GM19452 (cell line): ENCODE results near the gene SAMSN1.

Experiments
- ATAC-seq: cut with Tn5 transposase; IDR thresholded peaks from one replicate; pipeline ENCODE4 v1.9.1; 2021; ENCODE audit not compliant: unreplicated experiment

SAMSN1 gene

DNA sequence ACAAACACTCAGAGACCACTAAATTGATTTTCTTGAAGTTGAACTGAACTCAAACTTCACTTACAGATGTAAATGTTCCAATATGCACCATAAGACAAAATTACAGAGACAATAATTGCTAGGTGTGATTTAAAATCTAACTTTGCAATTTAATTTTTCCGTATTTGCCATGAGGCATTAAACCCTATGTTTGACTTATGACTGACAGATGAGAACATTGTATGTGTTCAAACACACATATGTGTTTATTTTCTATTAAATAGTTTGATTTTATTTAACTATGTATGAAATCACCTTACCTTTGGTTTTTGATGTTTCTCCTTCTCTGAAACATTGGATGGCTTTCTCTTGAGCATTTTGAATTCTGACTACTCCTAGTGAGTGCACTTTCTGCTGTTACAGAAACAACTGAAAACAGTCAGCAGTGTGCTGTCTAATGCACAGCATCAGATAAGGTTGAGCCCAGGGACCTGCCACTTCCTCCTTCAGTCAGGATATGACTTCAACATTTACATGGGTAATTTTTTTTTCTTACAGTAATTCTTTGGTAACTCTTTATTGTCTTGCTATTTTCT, at the start of gene SAMSN1:
Gene SAMSN1, minus strand, starts transcription at position 410 of the 575 bp plus-strand sequence. Its CDS starts 54 bp downstream, at position 356.
- peak; percentile 85 for ATAC-seq

DNA sequence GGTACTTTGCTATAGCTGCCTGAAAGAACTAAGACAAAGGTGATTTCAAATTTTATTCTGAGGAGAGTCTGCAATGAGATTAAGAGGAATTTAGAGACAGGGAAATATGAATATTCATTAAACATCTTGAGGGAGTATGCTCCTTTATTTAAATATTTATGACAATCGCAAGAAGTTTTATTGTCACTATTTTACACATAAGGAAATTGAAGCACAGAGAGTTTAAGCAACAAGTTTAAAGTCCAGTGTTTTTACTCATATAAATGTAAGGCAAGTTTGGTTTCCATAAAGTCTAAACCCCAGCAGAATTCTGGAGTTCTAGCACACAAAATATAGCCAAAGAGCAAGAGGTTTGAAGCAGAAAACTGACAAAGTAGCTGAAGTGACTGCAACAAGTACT, 49.3 kb upstream of the SAMSN1 start:
- ATAC-seq: no peak

DNA sequence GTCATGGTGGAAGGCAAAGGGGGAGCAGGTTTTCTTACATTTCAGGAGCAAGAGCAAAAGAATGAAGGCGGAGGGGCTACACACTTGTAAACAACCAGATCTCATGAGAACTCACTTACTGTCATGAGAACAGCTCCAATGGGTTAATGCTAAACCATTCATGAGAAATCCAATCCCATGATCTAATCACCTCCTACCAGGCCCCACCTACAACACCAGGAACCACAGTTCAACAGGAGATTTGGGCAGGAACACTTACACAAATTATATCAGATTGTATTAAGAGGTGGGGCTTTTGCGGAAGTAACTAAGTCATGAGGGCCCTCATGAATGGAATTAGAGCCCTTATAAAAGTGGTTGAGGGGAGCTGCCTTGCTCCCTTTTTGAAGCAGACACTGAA, 48.9 kb upstream of the SAMSN1 start:
- no peak for ATAC-seq

DNA sequence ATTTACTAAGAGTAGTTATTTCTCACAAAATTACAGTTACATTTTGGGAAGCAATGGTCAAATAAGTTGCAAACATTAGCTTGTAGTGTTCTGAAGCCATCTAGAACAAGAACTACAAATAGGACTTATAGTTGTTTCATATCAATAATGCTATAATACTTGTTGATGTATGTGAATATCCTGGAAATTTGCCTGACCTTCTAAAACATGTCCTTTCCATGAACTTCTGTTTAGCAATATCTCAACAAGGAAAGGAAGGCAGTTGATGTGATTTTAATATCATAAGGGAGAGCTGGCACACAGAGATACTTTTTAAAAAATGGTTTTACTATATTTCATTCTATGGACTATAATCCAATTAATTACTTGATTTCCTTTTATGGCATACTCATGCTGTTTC, 47.1 kb upstream of the SAMSN1 start:
- no peak for ATAC-seq

DNA sequence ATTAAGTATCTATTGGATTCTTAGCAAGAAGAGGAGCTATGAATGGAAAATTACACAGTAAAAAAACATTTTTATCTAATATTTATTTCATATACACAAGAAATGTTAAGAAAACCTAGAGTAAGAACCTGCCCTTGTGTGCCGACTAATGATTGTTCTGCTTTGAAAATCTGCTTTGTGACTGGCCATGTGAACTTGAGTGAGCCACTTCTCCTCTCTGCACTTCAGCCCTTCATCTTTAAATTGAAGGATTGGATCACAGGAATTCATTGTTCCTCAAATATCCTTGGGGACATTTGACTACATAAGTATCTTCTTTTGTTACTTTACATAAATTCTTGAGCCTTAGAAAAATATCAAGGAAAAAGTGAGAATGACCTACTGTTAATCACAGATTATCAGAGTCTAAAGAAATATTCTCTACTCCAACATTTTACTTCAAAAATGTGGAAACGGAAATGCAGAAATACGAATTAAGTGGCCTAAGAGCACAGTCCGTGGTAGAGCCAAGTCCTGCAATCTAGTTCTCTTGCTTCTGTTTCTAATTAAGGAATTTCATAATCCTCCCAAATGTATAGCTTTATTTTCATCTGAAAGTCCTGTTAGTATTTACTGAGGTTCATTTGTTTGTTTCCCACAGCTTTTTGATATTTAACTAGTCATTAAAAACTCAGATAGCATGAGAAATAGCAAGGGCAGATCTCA, 46.3 kb upstream of the SAMSN1 start:
- no peak for ATAC-seq

DNA sequence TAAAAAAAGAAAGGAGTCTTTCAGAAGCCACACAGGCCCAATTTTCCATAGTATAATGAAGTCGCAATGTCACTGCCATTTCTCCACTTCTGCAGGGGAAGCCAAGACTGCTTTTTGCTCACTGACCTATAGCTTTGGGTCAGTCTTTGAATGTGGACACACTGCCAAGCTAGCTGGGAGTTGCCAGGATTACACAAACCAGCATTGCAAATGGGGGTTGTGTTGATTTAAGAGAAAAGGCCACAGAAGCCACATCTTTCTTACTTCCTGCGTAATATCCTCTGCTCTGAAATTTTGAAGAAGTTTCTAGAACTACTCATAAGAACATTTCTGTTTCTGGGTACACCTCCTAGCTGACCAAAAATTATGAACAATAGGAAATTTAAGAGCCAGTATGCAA, 45.8 kb upstream of the SAMSN1 start:
- ATAC-seq: no peak

DNA sequence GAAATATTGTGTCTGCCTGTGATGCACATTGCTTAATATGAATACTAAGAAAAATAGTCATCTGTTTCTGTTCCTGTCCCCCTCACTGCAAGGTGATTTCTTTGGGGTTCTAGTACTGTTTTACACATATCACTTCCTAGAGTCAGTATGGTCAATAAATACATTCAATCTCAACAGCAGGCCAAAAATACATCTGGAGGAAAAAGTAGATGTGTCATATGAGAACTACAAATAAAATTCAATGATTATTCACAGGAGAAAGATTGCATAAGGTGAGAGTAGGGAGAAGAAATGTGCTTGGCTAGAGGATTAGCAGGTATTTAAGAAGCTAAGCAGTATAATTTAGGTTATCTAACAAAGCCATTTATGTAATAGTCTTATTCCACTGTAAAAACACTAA, 45.3 kb upstream of the SAMSN1 start:
- no peak for ATAC-seq

DNA sequence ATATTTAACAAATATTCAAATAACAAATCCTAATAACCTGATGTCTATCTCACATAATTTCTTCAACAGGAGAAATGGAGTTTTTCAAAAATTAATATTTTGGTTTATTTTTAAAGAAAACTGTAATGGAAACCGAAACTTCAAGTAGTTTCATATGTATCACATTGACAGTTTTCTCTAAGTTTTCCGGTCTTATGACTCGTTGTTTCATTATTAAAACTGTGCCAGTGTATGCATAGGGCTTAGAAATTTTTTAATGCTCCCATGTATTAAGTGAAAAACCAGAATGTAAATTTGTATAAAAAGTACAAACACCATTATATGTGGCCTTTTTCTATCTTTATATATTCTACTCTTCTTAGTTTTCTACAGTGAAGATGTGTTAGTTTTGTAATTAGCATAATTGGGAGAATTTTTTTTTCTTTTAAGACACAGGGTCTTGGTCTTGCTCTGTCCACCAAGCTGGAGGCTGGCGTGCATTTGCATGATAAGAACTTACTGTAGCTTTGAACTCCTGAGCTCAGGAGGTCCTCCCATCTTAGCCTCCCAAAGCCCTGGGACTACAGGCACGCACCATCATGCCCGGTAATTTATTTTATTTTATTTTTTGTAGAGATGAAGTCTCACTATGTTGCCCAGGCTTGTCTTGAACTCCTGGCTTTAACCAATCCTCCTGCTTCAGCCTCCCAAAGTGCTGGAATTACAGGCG, 43.9 kb upstream of the SAMSN1 start:
- peak; percentile 85 for ATAC-seq

DNA sequence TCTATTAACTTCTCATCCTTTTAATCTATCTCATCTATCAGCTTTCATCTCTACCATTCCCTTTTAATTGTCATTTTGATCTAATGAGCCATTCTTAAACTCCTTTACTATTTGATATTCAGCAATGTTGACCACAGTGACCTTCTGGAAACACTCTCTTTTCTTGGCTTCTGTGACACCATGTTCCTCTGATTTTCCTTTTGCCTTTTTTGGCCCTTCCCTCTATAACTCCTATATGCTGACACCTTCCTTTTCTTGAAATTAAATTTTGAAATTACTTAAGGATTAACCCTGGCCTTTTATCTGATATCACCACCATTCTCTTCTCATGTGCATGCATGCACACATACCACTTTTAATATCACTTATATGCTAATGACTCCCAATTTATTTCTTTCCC, 41.2 kb upstream of the SAMSN1 start:
- ATAC-seq: no peak

DNA sequence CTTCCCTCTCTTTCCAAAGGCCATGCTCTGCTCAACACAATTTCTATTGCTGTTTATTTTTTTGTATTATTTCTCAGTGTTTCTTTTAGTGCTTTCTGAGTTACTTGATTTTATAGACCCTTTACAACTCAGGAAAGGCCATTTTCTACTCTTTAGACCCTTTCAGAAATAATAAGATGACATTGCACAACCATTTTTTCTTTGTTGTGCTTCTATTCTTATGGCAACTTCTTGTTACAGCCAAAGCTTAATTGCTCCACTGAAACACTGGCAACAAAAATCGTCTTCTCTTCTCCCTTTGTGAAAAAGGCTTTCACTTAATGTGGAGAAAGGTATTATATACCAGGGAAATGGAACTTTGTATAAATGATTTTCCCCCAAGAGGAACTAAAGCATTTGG, 39.0 kb upstream of the SAMSN1 start:
- ATAC-seq: no peak

DNA sequence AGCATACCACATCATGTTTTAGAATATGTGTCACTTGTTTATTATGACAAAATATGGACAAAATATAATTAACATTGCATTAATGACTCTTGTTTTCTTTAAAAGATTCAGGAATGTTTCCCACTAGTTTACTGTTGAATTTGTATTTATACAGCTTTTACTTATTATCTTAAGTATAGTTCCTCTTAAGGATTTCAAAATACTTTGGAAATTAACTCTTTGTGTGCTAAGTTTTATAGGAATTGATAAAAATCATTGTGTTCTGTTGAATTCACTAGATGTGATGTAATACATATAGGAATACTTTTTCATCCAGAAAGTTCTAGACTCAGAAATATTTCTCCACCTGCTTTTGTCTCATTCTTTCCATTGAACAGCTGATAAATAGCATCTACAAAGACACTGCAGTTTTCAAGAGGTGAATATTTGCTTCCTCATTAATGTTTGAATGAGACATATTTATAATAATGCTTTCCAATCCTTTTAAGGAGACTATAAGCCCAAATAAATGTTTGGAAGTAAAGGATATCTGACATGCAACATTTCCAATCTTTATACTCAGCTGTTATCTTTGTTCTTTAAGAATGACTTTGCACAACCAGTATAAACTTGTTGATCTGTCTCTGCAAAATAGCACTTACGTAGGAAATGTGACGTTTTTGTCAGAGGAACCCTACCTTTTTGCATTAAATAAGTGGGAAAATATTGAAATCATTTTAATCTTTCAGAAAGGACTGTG, 38.4 kb upstream of the SAMSN1 start:
- no peak for ATAC-seq

DNA sequence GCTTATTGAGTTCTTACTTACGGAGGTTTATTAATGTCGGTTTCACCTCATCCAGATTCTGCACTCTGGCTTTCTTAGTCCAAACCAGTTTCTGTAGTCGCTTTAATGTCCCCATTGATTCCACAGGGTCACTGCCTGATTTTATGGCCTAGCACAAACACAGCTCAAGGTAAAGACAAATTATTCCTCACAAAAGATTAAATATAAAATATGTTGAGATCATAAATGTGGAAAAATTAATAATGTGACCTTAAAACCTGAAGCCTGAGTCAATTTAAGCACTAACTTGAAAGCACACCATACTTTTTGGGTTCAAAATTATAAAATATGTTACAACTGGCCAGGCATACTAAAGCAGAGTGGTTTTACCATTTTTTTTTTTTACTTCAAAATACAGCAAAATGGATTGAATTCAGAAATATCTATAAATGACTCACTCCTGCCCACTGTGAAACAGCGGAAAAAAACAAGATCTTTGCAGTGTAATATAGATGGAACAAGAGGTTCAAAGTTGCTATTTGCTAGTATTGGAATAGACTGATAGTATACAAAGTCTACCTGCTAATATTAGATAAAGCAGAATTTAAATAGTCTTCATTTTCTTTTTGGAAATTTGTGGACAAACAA, 37.6 kb upstream of the SAMSN1 start:
- ATAC-seq: no peak

DNA sequence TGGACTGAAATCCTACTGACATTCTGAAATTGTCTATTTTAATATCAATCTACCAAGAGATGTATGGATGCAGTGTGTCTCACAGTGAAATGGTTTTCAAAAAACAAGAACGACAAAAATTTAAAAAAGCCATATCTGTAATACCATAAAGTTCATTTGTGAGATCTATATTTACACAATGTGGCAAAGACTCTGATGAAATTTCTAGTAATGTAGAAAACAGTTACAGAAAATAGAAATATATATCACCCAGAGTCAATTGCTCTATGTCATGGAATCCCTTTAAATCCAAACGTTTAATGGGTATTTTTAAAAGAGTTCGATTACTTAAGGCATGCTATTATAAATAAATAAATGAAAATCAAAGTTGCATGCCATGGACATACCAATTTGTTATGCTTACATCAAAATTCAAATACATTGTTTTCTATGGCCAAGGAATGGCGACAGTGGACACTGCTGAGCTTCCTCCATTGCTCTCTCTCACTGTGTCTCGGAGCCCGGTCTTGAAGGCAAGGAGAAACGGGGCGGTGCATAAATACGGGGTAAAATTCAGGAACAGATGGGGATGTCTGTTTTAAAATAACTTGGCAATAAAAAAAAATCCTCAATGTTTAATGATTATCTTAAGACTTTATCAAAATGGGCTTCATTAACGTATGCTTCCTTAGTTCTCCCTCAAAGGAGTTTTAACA, 37.0 kb upstream of the SAMSN1 start:
- ATAC-seq: no peak

DNA sequence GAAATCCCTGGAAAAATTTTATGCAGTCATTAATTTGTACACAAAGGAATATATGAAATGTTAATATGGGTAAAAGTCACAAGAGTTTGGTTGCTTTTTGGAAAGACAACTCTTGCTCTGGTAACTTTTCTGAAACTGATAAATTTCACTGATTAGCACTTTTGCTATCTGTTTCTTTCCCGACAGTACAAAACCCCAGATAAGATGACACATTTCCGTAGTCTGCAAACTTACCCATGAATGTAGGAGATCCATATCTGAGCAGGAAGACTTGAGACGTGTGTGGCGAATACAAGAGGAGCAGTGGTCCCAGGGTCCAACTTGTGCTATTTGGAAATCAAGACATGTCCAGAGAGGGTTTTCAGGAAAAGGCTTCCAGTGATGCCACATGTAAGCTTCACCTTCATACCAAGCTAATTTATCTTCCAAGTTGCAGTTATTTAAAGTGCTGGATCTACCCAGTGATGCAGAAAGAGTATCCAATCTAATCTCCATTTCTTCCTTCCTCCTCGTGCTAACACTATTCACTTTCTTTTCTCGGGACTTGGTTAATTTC, 35.9 kb upstream of the SAMSN1 start:
- no peak for ATAC-seq

DNA sequence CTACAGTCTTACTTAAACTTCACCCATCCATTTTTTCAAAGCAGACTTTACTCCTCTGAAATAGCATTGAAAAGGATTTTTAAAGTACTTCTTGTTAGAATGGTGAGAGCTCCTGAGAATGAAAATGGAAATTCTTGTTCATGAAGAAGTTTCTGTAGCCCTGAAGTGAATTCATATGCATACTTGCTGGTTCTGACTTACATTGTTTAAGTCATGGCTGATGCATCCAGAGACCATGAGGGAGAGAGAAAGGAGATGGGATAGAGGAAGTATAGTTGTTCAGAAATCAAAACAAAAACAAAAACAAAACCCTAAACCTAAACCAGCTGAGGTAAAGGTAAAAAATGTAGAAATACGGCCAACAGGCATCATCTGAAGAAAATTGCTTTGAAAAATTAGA, 27.1 kb upstream of the SAMSN1 start:
- ATAC-seq: no peak

DNA sequence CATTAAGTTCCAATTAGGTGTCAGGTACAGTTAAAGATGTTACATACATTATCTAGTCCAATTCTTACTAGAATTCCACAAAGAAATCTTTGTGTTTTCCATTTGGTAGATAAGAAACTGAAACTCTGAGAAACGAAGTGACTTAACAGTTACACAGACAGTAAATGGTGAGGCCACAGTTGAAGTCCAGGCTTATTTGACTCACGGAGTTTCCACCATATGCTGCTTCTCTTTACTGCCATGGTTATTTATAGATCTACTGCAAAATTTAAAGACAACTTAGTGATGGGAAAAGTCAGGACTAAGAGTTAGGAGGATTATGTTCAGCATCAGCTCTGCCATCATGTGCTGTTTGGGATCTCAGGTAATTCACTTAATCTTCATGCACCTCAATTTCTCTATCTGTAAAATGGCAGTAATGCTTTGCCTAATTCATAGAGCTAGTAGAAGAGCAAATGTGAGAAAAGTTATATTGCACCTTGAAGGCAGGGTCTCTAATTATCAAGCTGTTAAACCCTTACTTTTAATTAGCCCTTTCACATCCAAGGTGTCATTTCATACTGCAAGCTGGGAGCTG, 26.2 kb upstream of the SAMSN1 start:
- ATAC-seq: no peak

DNA sequence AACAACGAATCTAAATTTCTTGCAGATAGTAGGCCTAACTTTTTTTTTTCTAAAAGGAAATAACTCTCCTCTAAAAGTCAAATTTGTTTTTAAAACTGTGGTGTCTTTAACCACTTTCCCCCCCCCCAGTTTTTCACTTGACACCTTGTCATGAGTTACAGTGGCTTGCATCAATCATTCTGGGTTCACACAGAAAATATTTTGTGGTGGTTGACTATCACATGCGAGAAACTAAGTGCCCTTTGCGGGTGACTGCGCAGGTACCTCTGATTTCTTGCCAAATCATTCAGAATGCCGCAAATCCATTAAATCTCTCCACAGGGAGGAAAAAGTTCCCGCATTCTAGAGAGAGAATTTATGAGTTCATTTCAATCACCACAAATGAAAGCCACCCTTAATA, 23.8 kb upstream of the SAMSN1 start:
- no peak for ATAC-seq

DNA sequence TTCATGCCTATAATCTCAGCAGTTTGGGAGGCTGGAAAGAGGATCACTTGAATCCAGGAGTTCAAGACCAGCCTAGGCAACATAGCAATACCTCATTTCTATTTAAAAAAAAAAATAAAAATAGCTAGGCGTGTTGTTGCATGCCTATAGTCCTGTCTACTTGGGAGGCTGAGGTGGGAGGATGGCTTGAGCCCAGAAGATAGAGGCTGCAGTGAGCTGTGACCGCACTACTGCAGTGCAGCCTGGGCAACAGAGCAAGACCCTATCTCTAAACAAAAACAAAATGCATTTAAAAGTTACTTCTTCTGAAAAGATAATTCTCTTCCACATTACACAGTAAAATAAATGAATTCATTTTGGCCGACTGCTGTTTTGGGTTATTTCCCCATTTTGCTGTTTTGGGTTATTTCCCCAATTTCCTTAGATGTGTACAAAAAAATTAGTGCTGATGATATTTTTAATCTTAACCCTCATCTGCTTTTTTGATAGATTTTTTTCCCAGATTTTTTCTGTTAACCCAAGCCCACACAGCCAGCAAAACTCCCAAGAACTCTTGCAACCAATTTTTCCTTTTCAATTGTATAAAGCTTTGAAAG, 23.0 kb upstream of the SAMSN1 start:
- ATAC-seq: no peak
